GM20000 (cell line): ENCODE data around the gene MTRFR.

Source experiments
- DNase-seq: peaks from one replicate; pipeline ENCODE4 v3.0.0; 2012; ENCODE audit warnings: low spot score
- CTCF ChIP-seq: IDR thresholded peaks from 2 replicates; pipeline ENCODE4 v1.5.1; 2012; ENCODE audit warnings: mild to moderate bottlenecking, control low read depth; ENCODE audit errors: extremely low read depth, missing control alignments

MTRFR gene

GRCh38 chr12:123268850-123269249, 35.6 kb downstream of the MTRFR start:
- DNase-seq = peak; percentile 28
- TF ChIP-seq CTCF = no peak

- DNase-seq = peak; percentile 80
- no peak for TF ChIP-seq CTCF
These were observed 36.2 kb downstream of the MTRFR start for GRCh38 chr12:123269395-123269892.

- DNase-seq = no peak
These were observed 36.6 kb downstream of the MTRFR start for GRCh38 chr12:123269896-123270213.

GRCh38 chr12:123270214-123271000, 37.2 kb downstream of the MTRFR start:
- DNase-seq = peak; percentile 55
- TF ChIP-seq CTCF = no peak

More at GRCh38 chr12:123269896-123270213, 36.6 kb downstream of the MTRFR start:
- no peak for TF ChIP-seq CTCF

- DNase-seq = peak; percentile 96
- peak; percentile 76 for TF ChIP-seq CTCF
These were observed 37.9 kb downstream of the MTRFR start for GRCh38 chr12:123271001-123271668.

- no peak for TF ChIP-seq CTCF
- no peak for DNase-seq
These were observed 39.9 kb downstream of the MTRFR start for GRCh38 chr12:123273166-123273565.

GRCh38 chr12:123278101-123278627, 44.9 kb downstream of the MTRFR start:
- TF ChIP-seq CTCF = no peak

More at GRCh38 chr12:123278101-123278627, 44.9 kb downstream of the MTRFR start:
- DNase-seq = peak; percentile 83
